GM12801 (cell line): ENCODE data around the gene TMEM42.

Experiments used
- TF ChIP-seq, protein P1 (sequence below): IDR thresholded peaks from one replicate; pipeline ENCODE4 v1.5.1; 2011; ENCODE audit warnings: control low read depth; ENCODE audit not compliant: insufficient read length; ENCODE audit errors: extremely low read depth

TMEM42 gene

GRCh38 chr3:44883213-44883955 lies 21.7 kb downstream of the TMEM42 start:
- TF ChIP-seq, protein P1, sequence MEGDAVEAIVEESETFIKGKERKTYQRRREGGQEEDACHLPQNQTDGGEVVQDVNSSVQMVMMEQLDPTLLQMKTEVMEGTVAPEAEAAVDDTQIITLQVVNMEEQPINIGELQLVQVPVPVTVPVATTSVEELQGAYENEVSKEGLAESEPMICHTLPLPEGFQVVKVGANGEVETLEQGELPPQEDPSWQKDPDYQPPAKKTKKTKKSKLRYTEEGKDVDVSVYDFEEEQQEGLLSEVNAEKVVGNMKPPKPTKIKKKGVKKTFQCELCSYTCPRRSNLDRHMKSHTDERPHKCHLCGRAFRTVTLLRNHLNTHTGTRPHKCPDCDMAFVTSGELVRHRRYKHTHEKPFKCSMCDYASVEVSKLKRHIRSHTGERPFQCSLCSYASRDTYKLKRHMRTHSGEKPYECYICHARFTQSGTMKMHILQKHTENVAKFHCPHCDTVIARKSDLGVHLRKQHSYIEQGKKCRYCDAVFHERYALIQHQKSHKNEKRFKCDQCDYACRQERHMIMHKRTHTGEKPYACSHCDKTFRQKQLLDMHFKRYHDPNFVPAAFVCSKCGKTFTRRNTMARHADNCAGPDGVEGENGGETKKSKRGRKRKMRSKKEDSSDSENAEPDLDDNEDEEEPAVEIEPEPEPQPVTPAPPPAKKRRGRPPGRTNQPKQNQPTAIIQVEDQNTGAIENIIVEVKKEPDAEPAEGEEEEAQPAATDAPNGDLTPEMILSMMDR = no peak

DNA sequence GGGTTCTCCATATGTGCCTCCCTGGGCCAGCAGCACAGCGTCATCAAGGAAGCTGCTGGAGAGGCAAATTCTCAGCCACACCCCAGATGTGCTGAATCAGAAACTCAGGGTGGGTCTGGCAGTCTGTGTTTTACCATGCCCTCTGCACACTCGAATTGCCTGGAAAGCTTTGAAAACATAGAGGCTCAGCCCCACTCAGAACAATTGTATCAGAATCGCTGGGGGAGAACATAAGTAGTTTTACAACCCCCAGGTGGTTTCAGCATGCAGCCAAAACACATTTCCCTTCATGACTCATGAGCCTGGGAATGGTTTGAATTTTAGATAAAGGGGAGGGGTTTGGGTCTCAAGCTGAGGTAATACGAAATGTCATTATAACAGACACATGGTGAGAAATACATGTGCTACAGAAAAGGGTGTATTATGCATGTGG lies 22.3 kb downstream of the TMEM42 start:
- TF ChIP-seq, protein P1 = no peak

DNA sequence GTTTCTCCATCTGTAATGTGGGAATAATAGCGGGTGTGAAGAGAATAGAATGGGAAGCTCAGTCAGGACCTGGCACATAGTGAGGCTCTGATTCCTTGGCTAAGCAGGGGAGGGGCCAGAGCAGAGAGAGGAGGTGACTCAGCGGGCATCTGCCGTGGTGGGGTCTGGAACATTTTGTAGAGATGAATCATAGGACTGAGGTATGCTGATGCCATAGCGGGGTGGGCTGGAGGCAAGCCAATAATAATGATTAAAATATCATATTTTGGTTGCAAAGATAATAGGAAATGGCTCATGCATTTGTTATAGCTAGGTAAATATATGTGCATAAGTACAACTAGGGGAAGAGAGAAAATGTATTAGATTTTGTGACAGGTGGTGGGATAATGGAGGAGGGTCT lies 23.9 kb downstream of the TMEM42 start:
- TF ChIP-seq, protein P1 = no peak

GRCh38 chr3:44886561-44886960 lies 24.8 kb downstream of the TMEM42 start:
- TF ChIP-seq, protein P1 = no peak

GRCh38 chr3:44887101-44887500 lies 25.4 kb downstream of the TMEM42 start:
- TF ChIP-seq, protein P1 = no peak

DNA sequence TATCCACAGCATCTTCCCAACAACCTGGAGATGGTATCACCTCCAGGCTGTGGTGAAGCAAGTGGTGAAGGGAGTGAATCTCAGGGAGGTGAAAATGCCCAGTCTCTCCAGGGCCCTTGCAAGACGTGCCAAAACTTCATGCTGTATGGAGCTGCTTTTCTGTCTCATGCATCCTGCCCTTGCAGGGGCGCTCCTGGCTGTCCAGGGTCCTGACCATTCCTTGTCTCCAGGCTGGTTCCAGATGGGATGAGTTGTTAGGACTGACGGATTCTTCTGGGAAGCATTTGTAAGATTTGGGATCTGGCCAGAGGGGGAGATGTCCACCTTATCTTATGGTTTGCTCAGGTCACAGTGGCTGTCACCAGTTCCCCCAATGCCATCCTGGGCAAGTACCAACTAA lies 28.5 kb downstream of the TMEM42 start:
- TF ChIP-seq, protein P1 = no peak

DNA sequence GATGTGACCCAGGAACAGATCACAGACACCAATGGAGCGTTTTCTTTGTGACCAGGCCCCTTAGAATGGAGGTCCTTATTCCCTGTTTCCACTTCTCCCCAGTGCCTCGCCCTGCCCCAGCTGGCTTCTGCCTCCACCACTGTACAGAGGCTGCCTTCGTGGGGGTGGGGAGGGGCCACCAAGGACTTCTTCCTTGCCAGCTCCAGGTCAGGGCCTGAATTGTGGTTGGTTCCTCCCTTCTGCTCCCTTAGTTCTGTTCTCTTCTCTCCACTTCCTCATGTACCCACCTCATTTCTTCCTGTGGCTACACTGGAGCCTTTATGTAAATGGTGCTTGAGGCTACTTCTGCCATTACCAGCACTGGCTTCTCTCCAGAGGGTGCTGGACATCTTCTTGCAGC lies 29.1 kb downstream of the TMEM42 start:
- TF ChIP-seq, protein P1 = no peak
